ENCODE data around the gene ARHGAP5.

Gene ARHGAP5

DNA sequence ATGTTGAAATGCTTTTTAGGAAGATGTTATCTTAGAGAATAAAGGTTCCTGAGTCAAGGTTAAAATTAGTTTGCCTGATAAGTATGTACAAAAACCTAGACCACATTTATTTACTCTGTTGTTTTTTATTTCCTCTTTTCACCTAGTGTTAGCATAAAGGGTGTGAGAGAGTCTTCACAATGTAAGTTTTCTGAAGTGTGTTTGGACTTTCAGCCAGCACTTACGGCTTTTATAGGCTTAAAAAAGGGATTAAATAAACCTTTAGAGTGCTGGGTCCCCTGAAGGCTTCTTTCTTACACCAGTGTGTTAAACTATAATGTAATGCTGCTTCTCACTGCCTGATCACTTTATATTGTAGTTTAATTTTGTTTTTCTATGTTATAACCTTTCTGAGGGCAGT, 27.2 kb downstream of the ARHGAP5 start:
- H3K9me3 ChIP-seq (ENCODE audit: control insufficient read depth, insufficient read depth, low read length) = no peaks in the 10 kb centered on the region
- peaks cover 13% of the 10 kb centered on the region for H3K4me1 ChIP-seq (ENCODE audit: control insufficient read depth, low read length)
- H3K27me3 ChIP-seq (ENCODE audit: control insufficient read depth, low read length) = no peaks in the 10 kb centered on the region
- no peaks in the 10 kb centered on the region for H3K79me2 ChIP-seq (ENCODE audit: control insufficient read depth, low read length)
- H3K4me3 ChIP-seq (ENCODE audit: low read length) = no peak overlapping the region
- H3K27ac ChIP-seq (ENCODE audit: low read depth, low read length) = no peak overlapping the region
- H3F3A ChIP-seq (ENCODE audit: control insufficient read depth, insufficient read depth) = peaks cover 2% of the 10 kb centered on the region; the same call in 1 of the 2 replicates
- no peaks in the 10 kb centered on the region for H3K9me2 ChIP-seq (replicated peaks; ENCODE audit: control insufficient read depth, low read length)
- TF ChIP-seq, protein P1, sequence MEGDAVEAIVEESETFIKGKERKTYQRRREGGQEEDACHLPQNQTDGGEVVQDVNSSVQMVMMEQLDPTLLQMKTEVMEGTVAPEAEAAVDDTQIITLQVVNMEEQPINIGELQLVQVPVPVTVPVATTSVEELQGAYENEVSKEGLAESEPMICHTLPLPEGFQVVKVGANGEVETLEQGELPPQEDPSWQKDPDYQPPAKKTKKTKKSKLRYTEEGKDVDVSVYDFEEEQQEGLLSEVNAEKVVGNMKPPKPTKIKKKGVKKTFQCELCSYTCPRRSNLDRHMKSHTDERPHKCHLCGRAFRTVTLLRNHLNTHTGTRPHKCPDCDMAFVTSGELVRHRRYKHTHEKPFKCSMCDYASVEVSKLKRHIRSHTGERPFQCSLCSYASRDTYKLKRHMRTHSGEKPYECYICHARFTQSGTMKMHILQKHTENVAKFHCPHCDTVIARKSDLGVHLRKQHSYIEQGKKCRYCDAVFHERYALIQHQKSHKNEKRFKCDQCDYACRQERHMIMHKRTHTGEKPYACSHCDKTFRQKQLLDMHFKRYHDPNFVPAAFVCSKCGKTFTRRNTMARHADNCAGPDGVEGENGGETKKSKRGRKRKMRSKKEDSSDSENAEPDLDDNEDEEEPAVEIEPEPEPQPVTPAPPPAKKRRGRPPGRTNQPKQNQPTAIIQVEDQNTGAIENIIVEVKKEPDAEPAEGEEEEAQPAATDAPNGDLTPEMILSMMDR (IDR thresholded peaks at IDR 0.05; ENCODE audit: low read depth, low read length, poor library complexity, severe bottlenecking) = no peak
- TF ChIP-seq EZH2phosphoT487 (IDR thresholded peaks at IDR 0.05; ENCODE audit: borderline replicate concordance, low read length) = no peak
- no peak overlapping the region for H3K4me2 ChIP-seq (ENCODE audit: low read length)
- no peaks in the 10 kb centered on the region for H4K20me1 ChIP-seq (ENCODE audit: control insufficient read depth, insufficient read depth, low read depth, low read length)
- H3K36me3 ChIP-seq (ENCODE audit: control insufficient read depth, low read length) = no peaks in the 10 kb centered on the region

DNA sequence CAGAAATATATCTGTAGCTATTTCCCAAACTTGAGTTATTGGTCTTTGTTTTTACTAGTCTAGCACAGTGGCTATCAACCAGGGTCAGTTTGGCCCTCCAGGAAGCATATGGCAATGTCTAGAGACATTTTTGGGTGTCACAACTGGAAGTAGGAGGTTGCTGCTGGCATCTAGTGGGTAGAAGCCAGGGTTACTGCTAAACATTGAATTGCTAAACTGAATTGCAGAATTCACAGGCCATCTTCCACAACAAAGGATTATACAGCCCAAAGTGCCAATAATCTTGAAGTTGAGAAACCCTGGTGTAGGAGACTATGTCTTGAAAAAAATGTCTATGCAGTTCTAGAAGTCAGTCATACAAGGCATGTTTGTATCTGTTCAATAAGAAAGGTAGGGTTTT, 27.7 kb downstream of the ARHGAP5 start:
- Histone ChIP-seq H3K4me1 (ENCODE audit: control insufficient read depth, low read length) (peaks cover 13% of the 10 kb centered on the region), H3K27ac (ENCODE audit: low read depth, low read length) (no peak overlapping the region), H3K9me2 (replicated peaks; ENCODE audit: control insufficient read depth, low read length) (no peaks in the 10 kb centered on the region), H3K79me2 (ENCODE audit: control insufficient read depth, low read length) (no peaks in the 10 kb centered on the region), H3F3A (ENCODE audit: control insufficient read depth, insufficient read depth) (peaks cover 2% of the 10 kb centered on the region; the same call in 1 of the 2 replicates), H3K4me3 (ENCODE audit: low read length) (no peak overlapping the region), H3K4me2 (ENCODE audit: low read length) (no peak overlapping the region), H3K27me3 (ENCODE audit: control insufficient read depth, low read length) (no peaks in the 10 kb centered on the region), H3K36me3 (ENCODE audit: control insufficient read depth, low read length) (no peaks in the 10 kb centered on the region), H4K20me1 (ENCODE audit: control insufficient read depth, insufficient read depth, low read depth, low read length) (no peaks in the 10 kb centered on the region), H3K9me3 (ENCODE audit: control insufficient read depth, insufficient read depth, low read length) (no peaks in the 10 kb centered on the region)
- TF ChIP-seq, protein P1 (IDR thresholded peaks at IDR 0.05; ENCODE audit: low read depth, low read length, poor library complexity, severe bottlenecking) = no peak
- TF ChIP-seq EZH2phosphoT487 (IDR thresholded peaks at IDR 0.05; ENCODE audit: borderline replicate concordance, low read length) = no peak

DNA sequence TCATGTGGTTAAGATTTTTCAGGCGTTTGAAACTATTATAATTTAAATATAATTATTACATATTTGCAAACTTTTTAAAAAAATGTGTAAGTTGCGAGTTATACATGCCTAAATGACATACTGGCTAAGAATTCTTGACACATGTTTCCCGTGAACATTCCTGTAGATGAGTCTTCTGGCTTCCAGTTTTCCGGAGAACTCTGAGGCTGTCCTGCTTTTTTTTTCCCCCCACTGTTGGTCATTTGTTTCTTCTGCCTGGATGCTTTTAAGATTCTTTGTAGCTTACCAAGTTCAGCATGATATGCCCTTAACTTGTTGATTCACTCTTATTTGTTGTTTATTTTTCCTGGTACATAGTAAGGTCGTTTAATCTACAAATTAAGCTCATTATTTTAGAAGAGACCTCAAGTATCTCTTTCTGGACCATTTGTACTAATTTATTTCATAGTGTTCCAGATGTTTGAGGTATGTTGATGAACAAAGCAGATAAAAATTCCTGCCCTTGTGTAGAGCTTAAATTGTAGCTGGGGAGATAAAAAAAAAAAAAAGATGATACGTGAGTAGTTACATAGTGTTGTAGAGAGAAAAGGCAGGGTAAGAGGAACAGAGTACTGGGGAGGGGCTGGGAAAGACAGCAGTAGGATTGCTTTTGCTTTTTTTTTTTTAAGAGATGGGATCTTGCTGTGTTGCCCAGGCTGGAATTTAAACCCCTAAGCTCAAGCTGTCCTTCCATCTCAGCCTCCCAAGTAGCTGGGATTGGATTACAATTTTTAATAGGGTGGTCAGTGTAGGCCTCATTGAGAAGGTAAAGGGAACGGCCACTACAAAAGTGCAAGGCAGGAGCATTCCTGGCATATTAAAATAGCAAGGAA, 32.8 kb downstream of the ARHGAP5 start:
- H3K9me2 ChIP-seq (replicated peaks; ENCODE audit: control insufficient read depth, low read length) = no peaks in the 10 kb centered on the region
- H3K27me3 ChIP-seq (ENCODE audit: control insufficient read depth, low read length) = no peaks in the 10 kb centered on the region
- H3K27ac ChIP-seq (ENCODE audit: low read depth, low read length) = no peak overlapping the region
- H3K4me2 ChIP-seq (ENCODE audit: low read length) = no peak overlapping the region
- H3K4me3 ChIP-seq (ENCODE audit: low read length) = no peak overlapping the region
- H3K36me3 ChIP-seq (ENCODE audit: control insufficient read depth, low read length) = no peaks in the 10 kb centered on the region
- no peaks in the 10 kb centered on the region for H3F3A ChIP-seq (ENCODE audit: control insufficient read depth, insufficient read depth)
- no peaks in the 10 kb centered on the region for H3K4me1 ChIP-seq (ENCODE audit: control insufficient read depth, low read length)
- H4K20me1 ChIP-seq (ENCODE audit: control insufficient read depth, insufficient read depth, low read depth, low read length) = no peaks in the 10 kb centered on the region
- H3K9me3 ChIP-seq (ENCODE audit: control insufficient read depth, insufficient read depth, low read length) = no peaks in the 10 kb centered on the region
- no peaks in the 10 kb centered on the region for H3K79me2 ChIP-seq (ENCODE audit: control insufficient read depth, low read length)
- TF ChIP-seq, protein P1 (IDR thresholded peaks at IDR 0.05; ENCODE audit: low read depth, low read length, poor library complexity, severe bottlenecking) = no peak
- no peak for TF ChIP-seq EZH2phosphoT487 (IDR thresholded peaks at IDR 0.05; ENCODE audit: borderline replicate concordance, low read length)

All from DOHH2 (cell line).